WI38 (cell line): Measurements from ENCODE around the gene TMCO6.
"Not testable (repeated sequence)": the region's sequence is repeated elsewhere in the genome, so short reads cannot be mapped to it uniquely, and the experiment has no call there.

Experiments used
- H3K4me3 ChIP-seq: 2 replicates; pipeline ENCODE4 v1.5.1; 2011; ENCODE audit warnings: low read depth, mild to moderate bottlenecking, control low read depth, low read length
- TF ChIP-seq, protein P1 (sequence below): IDR thresholded peaks from 2 replicates; pipeline ENCODE4 v1.5.1; 2012; ENCODE audit warnings: low read depth, mild to moderate bottlenecking, control low read depth, low read length

Gene TMCO6

DNA sequence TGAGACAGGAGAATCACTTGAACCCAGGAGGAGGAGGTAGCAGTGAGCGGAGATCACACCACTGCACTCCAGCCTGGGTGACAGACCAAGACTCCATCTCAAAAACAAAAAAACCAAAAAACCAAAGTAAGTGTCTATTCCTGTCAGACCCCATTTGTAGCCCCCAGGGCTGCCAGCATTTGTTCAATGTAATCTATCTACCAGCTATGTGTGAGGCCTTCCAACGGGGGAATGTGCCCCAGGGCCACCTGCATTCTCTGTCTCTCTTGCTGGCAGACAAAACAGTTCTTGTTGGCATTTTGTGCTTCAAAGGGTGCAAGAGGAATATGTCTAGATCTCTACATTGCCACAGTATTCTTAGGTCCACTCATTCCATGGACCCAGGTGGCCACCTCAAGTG lies 40.4 kb upstream of the TMCO6 start:
- TF ChIP-seq, protein P1, sequence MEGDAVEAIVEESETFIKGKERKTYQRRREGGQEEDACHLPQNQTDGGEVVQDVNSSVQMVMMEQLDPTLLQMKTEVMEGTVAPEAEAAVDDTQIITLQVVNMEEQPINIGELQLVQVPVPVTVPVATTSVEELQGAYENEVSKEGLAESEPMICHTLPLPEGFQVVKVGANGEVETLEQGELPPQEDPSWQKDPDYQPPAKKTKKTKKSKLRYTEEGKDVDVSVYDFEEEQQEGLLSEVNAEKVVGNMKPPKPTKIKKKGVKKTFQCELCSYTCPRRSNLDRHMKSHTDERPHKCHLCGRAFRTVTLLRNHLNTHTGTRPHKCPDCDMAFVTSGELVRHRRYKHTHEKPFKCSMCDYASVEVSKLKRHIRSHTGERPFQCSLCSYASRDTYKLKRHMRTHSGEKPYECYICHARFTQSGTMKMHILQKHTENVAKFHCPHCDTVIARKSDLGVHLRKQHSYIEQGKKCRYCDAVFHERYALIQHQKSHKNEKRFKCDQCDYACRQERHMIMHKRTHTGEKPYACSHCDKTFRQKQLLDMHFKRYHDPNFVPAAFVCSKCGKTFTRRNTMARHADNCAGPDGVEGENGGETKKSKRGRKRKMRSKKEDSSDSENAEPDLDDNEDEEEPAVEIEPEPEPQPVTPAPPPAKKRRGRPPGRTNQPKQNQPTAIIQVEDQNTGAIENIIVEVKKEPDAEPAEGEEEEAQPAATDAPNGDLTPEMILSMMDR, result no peak
- H3K4me3 ChIP-seq, result no peak overlapping the region

GRCh38 chr5:140600096-140600495 lies 39.2 kb upstream of the TMCO6 start:
- no peak overlapping the region for H3K4me3 ChIP-seq
- TF ChIP-seq, protein P1, result no peak

DNA sequence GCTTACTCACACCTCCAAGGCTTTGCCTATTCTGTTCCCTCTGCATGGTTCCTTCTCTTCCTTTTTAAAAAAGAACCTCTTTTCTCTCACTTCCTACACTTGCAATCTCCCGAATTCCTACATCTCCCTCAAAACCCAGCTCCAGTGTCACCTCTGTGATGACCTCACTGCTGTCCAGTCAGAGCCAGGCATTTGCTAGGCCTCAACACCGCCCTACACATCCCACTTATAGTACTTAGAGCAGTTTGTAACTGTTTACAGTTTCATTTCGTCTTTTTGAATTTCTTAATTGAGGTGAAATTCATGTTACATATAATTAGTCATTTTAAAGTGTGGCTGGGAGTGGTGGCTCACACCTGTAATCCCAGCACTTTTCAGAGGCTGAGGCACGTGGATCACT lies 37.1 kb upstream of the TMCO6 start:
- no peak overlapping the region for H3K4me3 ChIP-seq
- TF ChIP-seq, protein P1, result no peak

DNA sequence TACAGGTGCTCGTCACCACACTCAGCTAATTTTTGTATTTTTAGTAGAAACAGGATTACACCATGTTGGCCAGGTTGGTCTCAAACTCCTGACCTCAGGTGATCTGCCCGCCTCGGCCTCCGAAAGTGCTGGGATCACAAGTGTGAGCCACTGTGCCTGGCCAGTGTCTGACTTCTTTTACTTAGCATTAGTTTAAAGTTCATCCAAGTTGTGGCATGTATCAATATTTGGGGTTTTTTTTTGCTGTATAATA lies 35.9 kb upstream of the TMCO6 start:
- not testable (repeated sequence) for H3K4me3 ChIP-seq

DNA sequence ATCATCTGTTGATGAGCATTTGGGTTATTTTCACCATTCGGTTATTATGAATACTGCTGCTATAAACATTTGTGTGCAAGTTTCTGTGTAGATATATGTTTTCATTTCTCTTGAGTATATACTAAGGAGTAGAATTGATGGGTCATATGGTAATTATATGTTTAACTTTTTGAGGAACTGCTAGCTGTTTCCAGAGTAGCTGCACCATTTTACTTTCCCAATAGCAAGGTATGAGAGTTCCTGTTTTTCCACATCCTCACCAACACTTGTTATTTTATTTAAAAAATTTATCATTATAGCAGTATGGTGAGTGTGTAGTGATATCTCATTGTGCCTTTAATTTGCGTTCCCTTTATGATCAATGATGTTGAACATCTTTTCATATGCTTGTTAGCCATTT lies 35.5 kb upstream of the TMCO6 start:
- TF ChIP-seq, protein P1, result no peak
- no peak overlapping the region for H3K4me3 ChIP-seq

GRCh38 chr5:140605879-140606278 lies 33.4 kb upstream of the TMCO6 start:
- no peak overlapping the region for H3K4me3 ChIP-seq
- TF ChIP-seq, protein P1, result no peak

GRCh38 chr5:140607031-140607430 lies 32.2 kb upstream of the TMCO6 start:
- TF ChIP-seq, protein P1, result no peak
- H3K4me3 ChIP-seq, result no peak overlapping the region

GRCh38 chr5:140608722-140609121 lies 30.5 kb upstream of the TMCO6 start:
- H3K4me3 ChIP-seq, result no peak overlapping the region
- TF ChIP-seq, protein P1, result no peak
